HepG2 (cell line): ENCODE results near the gene TCFL5. TPM values are rescaled to one million over a fixed set of nuclear protein-coding genes. Genes with fewer than 3 reads are reported as not detected.

ENCODE experiments used
- CCDC6 ChIP-seq: sonication (generic); formaldehyde crosslinking; IDR thresholded peaks from 2 replicates; pipeline ENCODE4 v1.8.1; 2022; ENCODE audit warnings: mild to moderate bottlenecking, missing genetic modification reagents, moderate library complexity
- GABPA ChIP-seq, 2 experiments: IDR thresholded peaks; 2 replicates each; pipeline ENCODE4 v1.6.1; 2011 to 2016; ENCODE audit warnings: low read depth in 2 of 2, low read length in 1 of 2, missing biosample characterization in 1 of 2, missing genetic modification characterization in 1 of 2
- GATAD1 ChIP-seq: IDR thresholded peaks from 2 replicates; pipeline ENCODE4 v1.6.1; 2016; ENCODE audit warnings: missing genetic modification reagents, missing compliant biosample characterization
- KDM6A ChIP-seq: IDR thresholded peaks from 2 replicates; pipeline ENCODE4 v1.6.1; 2016; ENCODE audit warnings: low read depth
- KLF15 ChIP-seq: sonication (generic); formaldehyde crosslinking; IDR thresholded peaks from 2 replicates; pipeline ENCODE4 v1.8.1; 2023; ENCODE audit warnings: borderline replicate concordance, mild to moderate bottlenecking, inconsistent platforms, missing genetic modification reagents, mixed read lengths
- SNRNP70 ChIP-seq: fragments of 200-400 bp; formaldehyde crosslinking; IDR thresholded peaks from 2 replicates; pipeline ENCODE4 v1.6.1; 2017; ENCODE audit warnings: mild to moderate bottlenecking, low read depth, low read length, moderate library complexity
- SP1 ChIP-seq, 2 experiments: fragments of 450-650 bp in 1 of 2; sonication (generic) in 1 of 2; formaldehyde crosslinking in 1 of 2; IDR thresholded peaks; 2 replicates each; pipeline versions ENCODE4 v1.4.0 to v1.6.1; 2016 to 2020; ENCODE audit warnings: missing genetic modification reagents in 1 of 2
- SRY ChIP-seq: sonication (generic); formaldehyde crosslinking; IDR thresholded peaks from 2 replicates; pipeline ENCODE4 v1.8.0; 2022; ENCODE audit warnings: mild to moderate bottlenecking, missing genetic modification reagents
- ZBTB38 ChIP-seq: sonication (generic); formaldehyde crosslinking; IDR thresholded peaks from 2 replicates; pipeline ENCODE4 v1.5.1; 2020; ENCODE audit warnings: mild to moderate bottlenecking, missing genetic modification reagents
- ZBTB7A ChIP-seq: sonication (generic); formaldehyde crosslinking; IDR thresholded peaks from 2 replicates; pipeline ENCODE4 v1.8.0; 2022; ENCODE audit warnings: mild to moderate bottlenecking, missing genetic modification reagents
- ZBTB7B ChIP-seq: sonication (generic); formaldehyde crosslinking; IDR thresholded peaks from 2 replicates; pipeline ENCODE4 v1.4.0; 2020; ENCODE audit warnings: missing genetic modification reagents
- ZNF232 ChIP-seq: sonication (generic); formaldehyde crosslinking; IDR thresholded peaks from 2 replicates; pipeline ENCODE4 v1.4.0; 2020; ENCODE audit warnings: missing genetic modification reagents, borderline replicate concordance
- ZNF546 ChIP-seq: sonication (generic); formaldehyde crosslinking; conservative IDR thresholded peaks from 2 replicates; pipeline ENCODE4 v1.8.1; 2023; ENCODE audit warnings: mild to moderate bottlenecking, missing genetic modification reagents
- ZNF557 ChIP-seq: sonication (generic); formaldehyde crosslinking; IDR thresholded peaks from 2 replicates; pipeline ENCODE4 v1.4.0; 2020; ENCODE audit warnings: missing genetic modification reagents
- ZNF788 ChIP-seq: sonication (generic); formaldehyde crosslinking; IDR thresholded peaks from 2 replicates; pipeline ENCODE4 v1.5.0; 2020; ENCODE audit warnings: mild to moderate bottlenecking, missing genetic modification reagents, borderline replicate concordance
- ZSCAN20 ChIP-seq: sonication (generic); formaldehyde crosslinking; IDR thresholded peaks from 2 replicates; pipeline ENCODE4 v1.4.0; 2020; ENCODE audit warnings: missing genetic modification reagents, mild to moderate bottlenecking, borderline replicate concordance
- polyA plus RNA-seq, 8 experiments: library from polyadenylated mRNA; depleted of rRNA in 3 of 8; stranded (reverse) in 7 of 8; unstranded in 1 of 8; fragments of >200 nt; fragmentation: Illumina TruSeq in 4 of 8; extraction: Trizol in 4 of 8; gene quantifications; 2 replicates each; pipeline versions ENCODE4 v1.2.1 to v1.2.3, GENCODE V29; 2011 to 2016; ENCODE audit warnings: low read depth in 4 of 8, missing spikeins in 1 of 8, mixed read lengths in 1 of 8; ENCODE audit not compliant: insufficient read depth in 1 of 8
- total RNA-seq, 5 experiments: library from RNA; depleted of rRNA; stranded (reverse); fragments of >200 nt; fragmentation: Illumina TruSeq; extraction: Trizol; gene quantifications; 2 replicates each; pipeline ENCODE4 v1.2.3, GENCODE V29; 2016; ENCODE audit warnings: low read depth in 1 of 5
- TF ChIP-seq, protein P1 (sequence below): IDR thresholded peaks from 2 replicates; pipeline ENCODE4 v1.6.1; 2016; ENCODE audit warnings: mild to moderate bottlenecking, missing biosample characterization, missing genetic modification reagents
- TF ChIP-seq, protein P2 (sequence below): IDR thresholded peaks from 2 replicates; pipeline ENCODE4 v1.6.1; 2016; ENCODE audit warnings: low read depth, borderline replicate concordance
- TF ChIP-seq, protein P3 (sequence below): sonication (generic); formaldehyde crosslinking; IDR thresholded peaks from 2 replicates; pipeline ENCODE4 v1.5.0; 2020; ENCODE audit warnings: mild to moderate bottlenecking, low read depth, missing genetic modification reagents, borderline replicate concordance
- TF ChIP-seq, protein P4 (sequence below): sonication (generic); formaldehyde crosslinking; IDR thresholded peaks from 2 replicates; pipeline ENCODE4 v1.8.1; 2023; ENCODE audit warnings: mild to moderate bottlenecking, missing genetic modification reagents
- TF ChIP-seq, protein P5 (sequence below): sonication (generic); formaldehyde crosslinking; IDR thresholded peaks from 2 replicates; pipeline ENCODE4 v1.5.1; 2020; ENCODE audit warnings: missing genetic modification reagents, mild to moderate bottlenecking, borderline replicate concordance
- TF ChIP-seq, protein P6 (sequence below): sonication (generic); formaldehyde crosslinking; IDR thresholded peaks from 2 replicates; pipeline ENCODE4 v1.8.0; 2022; ENCODE audit warnings: missing genetic modification reagents, low read depth, mild to moderate bottlenecking, borderline replicate concordance

The TCFL5 gene
- total and polyA plus RNA-seq, 2 of the 13 experiments (the other 11 are each of a cell fraction or from before 2014, with no cell fraction given): 14.8 to 20.0 TPM

DNA sequence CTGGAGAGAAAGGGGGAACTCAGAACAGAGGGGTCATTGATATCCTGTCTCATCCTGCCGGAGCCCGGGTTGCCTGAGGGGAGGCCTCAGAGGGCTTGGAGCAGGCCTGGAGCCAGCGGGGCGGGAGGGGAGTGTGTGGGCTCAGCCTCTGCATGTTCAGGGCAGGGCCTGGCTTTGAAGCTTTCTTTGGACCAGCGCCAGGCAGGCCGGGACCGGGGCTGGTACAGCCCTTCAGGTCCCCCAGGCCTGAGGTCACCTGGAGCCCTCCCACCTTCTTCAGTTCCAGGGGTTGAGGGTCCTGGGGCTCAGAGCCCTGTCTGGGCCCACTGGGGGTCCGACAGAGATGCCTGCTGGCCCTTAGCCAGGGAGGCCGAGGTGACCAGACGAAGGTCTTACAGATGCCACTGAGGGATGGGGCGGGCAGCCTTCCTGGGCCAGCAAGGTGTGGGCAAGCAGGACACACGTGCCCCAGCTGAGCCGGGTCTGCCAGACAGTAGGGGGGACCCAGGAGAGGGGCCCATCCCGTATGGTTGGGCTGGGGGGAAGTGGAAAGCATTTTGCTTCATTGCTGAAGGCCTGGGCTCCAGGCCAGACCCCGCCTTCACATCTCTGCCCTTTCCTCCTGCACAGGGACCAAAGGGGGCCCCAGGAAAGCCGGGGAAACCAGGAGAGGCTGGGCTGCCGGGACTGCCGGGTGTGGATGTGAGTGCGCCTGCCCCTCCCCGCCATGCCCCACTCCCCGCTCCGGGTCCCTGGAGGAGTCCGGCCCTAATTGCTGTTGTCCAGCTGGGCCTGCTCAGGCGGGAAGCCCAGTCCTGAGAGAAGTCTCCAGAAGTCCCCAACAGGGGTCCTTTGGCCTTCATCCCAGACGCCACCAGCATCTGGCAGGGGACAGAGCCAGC lies 42.8 kb downstream of the TCFL5 start (continued):
- peak; percentile 69; the same call in 1 of the 2 replicates for TF ChIP-seq ZNF788 (CRISPR knock-in tag)
- TF ChIP-seq ZNF557 (CRISPR knock-in tag): no peak
- no peak for TF ChIP-seq GABPA (IDR thresholded peaks at IDR 0.05; ENCODE audit: low read depth, low read length)
- no peak for TF ChIP-seq GABPA (CRISPR knock-in tag; IDR thresholded peaks at IDR 0.05; ENCODE audit: low read depth)
- TF ChIP-seq ZBTB7B (CRISPR knock-in tag): peak; percentile 95
- 0 out of 2 replicates have a peak, but pooled peaks have one; percentile 18 for TF ChIP-seq CCDC6 (CRISPR knock-in tag)
- TF ChIP-seq, protein P1, sequence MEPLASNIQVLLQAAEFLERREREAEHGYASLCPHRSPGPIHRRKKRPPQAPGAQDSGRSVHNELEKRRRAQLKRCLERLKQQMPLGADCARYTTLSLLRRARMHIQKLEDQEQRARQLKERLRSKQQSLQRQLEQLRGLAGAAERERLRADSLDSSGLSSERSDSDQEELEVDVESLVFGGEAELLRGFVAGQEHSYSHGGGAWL (CRISPR knock-in tag): peak; percentile 59; the same call in 1 of the 2 replicates
- no peak for TF ChIP-seq SP1 (IDR thresholded peaks at IDR 0.05)
- peak; percentile 25; the same call in 1 of the 2 replicates for TF ChIP-seq SP1 (CRISPR knock-in tag; IDR thresholded peaks at IDR 0.05)
- peak; percentile 62; the same call in 1 of the 2 replicates for TF ChIP-seq KLF15 (CRISPR knock-in tag)
- TF ChIP-seq SNRNP70: no peak
- TF ChIP-seq, protein P2, sequence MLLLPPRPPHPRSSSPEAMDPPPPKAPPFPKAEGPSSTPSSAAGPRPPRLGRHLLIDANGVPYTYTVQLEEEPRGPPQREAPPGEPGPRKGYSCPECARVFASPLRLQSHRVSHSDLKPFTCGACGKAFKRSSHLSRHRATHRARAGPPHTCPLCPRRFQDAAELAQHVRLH: peak; percentile 54; the same call in 1 of the 2 replicates
- peak; percentile 30; the same call in 1 of the 2 replicates for TF ChIP-seq GATAD1
- peak; percentile 2; the same call in 1 of the 2 replicates for TF ChIP-seq ZSCAN20 (CRISPR knock-in tag)
- TF ChIP-seq ZBTB7A (CRISPR knock-in tag): peak; percentile 37; the same call in 1 of the 2 replicates
- TF ChIP-seq ZBTB38 (CRISPR knock-in tag): peak; percentile 54; the same call in 1 of the 2 replicates
- TF ChIP-seq, protein P3, sequence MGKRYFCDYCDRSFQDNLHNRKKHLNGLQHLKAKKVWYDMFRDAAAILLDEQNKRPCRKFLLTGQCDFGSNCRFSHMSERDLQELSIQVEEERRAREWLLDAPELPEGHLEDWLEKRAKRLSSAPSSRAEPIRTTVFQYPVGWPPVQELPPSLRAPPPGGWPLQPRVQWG: no peak
- TF ChIP-seq, protein P4, sequence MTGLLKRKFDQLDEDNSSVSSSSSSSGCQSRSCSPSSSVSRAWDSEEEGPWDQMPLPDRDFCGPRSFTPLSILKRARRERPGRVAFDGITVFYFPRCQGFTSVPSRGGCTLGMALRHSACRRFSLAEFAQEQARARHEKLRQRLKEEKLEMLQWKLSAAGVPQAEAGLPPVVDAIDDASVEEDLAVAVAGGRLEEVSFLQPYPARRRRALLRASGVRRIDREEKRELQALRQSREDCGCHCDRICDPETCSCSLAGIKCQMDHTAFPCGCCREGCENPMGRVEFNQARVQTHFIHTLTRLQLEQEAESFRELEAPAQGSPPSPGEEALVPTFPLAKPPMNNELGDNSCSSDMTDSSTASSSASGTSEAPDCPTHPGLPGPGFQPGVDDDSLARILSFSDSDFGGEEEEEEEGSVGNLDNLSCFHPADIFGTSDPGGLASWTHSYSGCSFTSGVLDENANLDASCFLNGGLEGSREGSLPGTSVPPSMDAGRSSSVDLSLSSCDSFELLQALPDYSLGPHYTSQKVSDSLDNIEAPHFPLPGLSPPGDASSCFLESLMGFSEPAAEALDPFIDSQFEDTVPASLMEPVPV: peak; percentile 70
- peak; percentile 67; the same call in 1 of the 2 replicates for TF ChIP-seq SRY (CRISPR knock-in tag)
- TF ChIP-seq ZNF546 (CRISPR knock-in tag): no peak
- TF ChIP-seq, protein P5, sequence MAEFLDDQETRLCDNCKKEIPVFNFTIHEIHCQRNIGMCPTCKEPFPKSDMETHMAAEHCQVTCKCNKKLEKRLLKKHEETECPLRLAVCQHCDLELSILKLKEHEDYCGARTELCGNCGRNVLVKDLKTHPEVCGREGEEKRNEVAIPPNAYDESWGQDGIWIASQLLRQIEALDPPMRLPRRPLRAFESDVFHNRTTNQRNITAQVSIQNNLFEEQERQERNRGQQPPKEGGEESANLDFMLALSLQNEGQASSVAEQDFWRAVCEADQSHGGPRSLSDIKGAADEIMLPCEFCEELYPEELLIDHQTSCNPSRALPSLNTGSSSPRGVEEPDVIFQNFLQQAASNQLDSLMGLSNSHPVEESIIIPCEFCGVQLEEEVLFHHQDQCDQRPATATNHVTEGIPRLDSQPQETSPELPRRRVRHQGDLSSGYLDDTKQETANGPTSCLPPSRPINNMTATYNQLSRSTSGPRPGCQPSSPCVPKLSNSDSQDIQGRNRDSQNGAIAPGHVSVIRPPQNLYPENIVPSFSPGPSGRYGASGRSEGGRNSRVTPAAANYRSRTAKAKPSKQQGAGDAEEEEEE: no peak
- TF ChIP-seq, protein P6, sequence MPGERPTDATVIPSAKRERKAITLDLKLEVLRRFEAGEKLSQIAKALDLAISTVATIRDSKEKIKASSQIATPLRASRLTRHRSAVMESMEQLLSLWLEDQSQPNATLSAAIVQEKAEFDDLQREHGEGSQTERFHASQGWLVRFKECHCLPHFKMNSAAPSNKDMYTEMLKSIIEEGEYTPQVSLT (CRISPR knock-in tag): no peak
- 0 out of 2 replicates have a peak, but pooled peaks have one; percentile 38 for TF ChIP-seq KDM6A
- TF ChIP-seq ZNF232 (CRISPR knock-in tag): no peak
